HG02588 (cell line): ENCODE results near the gene ZNF205.
A peak's percentile ranks its signal among the peaks of the same experiment; 100 is the strongest.

Experiments used
- ATAC-seq: cut with Tn5 transposase; IDR thresholded peaks from one replicate; pipeline ENCODE4 v1.9.1; 2021; ENCODE audit warnings: mild to moderate bottlenecking, moderate library complexity; ENCODE audit not compliant: unreplicated experiment

Gene ZNF205

GRCh38 chr16:3084969-3085670 is 27.3 kb upstream of the ZNF205 start:
- no peak for ATAC-seq

DNA sequence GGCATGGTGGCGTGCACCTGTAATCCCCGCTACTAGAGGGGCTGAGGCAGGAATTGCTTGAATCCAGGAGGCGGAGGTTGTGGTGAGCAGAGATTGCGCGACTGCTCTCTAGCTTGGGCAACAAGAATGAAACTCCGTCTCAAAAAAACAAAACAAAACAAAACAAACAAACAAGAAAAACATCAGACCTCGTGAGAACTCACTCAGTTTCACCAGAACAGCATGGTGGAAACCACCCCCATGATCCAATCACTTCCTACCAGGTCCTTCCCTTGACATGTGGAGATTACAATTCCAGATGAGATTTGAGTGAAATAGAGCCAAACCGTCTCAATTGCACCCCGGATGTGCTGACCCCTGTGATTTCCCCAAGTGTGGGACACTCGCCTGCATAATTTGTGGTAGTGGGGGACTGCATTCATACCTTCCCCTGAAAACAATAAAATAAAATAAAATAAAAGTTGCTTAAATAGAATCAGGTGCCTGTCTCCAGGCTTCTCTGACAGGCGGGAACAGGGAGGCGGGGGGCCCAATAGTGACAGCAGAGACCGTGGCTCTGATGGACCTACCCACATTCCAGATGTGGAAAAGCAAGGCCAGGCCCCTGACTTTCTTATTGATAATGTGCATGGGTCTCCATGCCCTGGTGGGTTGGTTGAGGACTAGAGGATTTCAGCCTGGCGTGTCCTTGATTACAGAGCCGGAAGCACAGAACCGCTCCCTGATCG is 26.4 kb upstream of the ZNF205 start:
- no peak for ATAC-seq

GRCh38 chr16:3086596-3087242 is 25.7 kb upstream of the ZNF205 start:
- ATAC-seq = no peak

DNA sequence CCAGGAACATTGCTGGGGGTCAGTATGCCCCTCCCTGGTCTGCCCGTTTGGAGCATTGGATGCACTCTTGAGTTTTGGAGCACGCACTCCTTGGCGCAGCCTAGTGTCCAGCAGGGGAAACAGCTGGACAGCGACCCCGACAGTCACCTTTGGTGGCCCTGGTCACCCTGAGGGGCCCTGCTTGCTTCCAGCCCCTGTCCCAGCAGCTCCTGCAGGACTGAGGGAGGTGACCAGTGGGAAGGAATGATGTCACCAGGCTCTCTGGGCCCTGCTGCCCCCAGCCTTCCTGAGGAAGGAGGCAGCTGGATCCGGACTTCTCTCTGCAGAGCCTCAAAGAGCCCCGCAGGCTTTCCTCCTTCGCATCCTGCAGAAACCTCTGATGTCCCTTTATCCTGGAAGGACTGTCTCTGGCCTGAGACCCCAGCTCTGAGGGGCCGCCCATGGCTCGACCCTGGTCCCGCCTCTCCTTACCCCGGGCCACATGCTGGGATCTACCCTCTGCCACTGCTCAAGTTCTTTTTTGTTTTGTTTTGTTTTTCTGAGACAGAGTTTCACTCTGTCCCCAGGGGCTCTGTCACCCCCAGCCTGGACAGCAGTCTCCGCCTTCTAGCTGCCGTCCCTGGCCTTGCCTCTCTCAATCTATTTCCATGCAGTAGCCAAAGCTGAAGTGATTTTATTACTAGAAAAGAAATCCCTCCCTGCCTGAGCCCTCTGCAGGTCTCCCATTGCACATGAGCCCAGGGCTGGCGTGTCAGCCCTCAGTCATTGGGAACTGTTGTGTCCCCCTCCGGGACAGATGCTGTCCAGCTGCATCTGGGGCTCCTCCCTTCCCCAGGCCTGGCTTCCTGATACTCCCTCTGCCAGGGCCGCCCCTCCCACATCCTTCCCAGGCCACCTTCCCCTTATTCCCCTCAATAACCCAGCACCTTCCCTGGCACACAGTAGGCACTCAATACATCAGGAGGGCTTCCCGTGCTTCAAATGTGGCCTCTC is 24.8 kb upstream of the ZNF205 start:
- no peak for ATAC-seq

DNA sequence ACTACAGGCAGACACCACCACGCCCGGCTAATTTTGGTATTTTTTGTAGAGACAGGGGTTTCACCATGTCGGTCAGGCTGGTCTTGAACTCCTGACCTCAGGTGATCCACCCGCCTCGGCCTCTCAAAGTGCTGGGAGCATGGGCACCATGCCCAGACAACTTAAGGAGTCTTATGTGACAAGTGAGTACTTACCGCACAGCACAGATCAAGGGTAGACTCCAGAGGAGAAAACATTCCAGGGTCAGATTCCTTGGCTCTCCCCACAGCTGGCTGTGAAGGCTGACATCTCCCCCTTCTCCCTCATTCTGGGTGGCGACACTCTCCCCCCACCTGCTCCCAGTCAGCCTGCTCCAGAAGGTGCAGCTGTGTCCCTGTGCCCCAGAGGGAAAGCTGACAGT is 23.9 kb upstream of the ZNF205 start:
- no peak for ATAC-seq

GRCh38 chr16:3088925-3089716 is 23.3 kb upstream of the ZNF205 start:
- no peak for ATAC-seq

DNA sequence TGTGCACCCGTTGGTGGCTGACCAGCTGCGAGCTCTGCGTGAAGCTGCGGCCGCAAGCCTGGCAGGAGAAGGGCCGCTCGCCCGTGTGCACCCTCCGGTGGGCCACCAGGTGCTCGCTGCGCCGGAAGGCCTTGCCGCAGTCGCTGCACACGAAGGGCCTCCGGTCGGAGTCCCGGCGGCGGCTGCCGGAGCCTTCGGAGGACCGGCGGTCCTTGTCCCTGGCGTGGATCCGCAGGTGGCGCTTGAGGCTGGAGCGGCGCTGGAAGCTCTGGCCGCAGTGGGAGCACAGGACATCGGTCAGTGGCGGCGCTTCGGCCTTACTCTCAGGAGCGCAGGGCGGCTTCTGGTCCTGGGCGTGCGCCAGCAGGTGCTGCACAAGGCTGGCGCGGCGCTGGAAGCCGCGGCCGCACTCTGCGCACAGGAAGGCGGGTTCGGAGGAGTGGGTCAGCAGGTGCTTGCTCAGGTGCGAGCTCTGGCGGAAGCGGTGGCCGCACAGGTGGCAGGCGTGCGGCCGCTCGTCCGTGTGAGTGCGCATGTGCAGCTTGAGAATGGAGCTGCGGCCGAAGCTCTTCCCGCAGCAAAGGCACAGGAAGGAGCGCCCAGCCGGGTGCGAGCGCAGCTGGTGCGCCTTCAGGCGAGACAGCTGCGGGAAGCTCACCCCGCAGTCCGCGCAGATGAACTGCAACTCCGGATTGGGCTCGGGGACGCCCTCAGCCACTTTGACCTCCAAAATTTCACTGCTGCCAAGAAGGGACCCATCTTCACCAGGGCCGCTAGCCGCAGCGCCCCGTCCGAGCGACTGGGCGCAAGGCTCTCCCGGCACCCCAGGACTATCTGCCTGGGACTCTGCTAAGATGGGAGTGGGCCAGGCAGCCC is 22.4 kb upstream of the ZNF205 start:
- ATAC-seq = no peak

DNA sequence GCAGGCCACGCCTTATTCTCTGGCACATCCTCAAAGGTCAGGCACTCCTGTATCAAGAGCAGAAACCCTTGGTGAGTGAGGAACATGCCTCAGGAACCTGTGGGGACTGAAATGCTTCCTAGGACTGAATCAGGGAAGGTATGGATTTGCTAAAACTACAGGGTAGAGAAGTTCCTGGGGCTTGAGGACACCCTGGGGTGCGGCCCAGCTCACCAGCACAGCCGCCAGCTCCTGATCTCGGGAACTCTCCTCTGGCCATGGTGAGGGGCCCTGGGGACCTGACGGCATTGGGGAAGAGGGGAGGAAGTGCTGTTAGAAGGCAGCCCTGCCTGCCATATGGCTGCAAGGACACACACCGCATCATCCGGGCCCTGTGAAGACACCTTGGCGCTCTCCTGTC is 20.8 kb upstream of the ZNF205 start:
- ATAC-seq = no peak

DNA sequence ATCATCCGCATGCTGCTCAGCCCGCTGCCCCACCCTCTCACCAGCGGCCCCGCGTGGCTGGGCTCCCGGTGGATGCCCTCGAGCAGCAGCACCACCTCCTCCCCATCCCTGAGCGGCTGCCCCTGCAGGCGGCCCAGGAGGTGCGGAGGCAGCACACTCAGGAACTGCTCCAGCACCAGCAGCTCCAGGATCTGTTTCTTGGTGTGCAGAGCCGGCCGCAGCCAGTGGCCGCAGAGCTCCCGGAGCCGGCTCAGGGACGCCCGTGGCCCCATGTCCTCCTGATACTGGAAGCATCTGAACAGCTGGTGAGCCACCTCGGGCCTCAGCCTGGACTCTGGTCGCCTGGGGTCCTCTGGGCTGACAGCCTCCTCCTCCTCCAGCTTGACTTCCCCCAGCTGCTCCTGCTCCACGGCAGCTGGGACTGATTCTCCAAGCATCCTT is 19.9 kb upstream of the ZNF205 start:
- no peak for ATAC-seq

DNA sequence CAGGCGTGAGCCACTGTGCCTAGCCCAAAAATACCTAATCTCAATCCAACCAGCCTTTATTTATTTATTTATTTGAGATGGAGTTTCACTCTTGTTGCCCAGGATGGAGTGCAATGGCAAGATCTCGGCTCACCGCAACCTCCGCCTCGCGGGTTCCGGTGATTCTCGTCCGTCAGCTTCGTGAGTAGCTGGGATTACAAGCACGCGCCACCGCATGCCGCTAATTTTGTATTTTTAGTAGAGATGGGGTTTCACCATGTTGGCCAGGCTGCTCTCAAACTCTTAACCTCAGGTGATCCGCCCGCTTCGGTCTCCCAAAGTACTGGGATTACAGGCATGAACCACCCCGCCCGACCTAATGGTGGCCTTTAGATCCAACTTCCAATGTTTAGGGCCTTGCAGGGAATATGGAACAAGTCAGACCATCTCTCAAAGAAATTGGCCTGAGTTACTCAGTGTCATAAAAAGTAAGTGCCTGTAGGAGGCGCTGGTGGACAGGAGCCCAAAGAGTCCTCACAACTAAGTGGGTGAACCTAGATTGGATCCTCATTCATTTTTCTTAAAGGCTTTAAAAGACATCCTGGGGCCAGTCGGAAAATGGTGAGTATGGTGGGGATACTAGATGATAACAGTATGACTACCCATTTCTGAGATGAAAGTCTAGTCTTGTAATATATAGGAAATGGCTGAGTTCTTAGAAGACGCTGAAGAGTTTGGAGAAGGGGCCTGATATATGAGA is 17.9 kb upstream of the ZNF205 start:
- ATAC-seq = no peak

- peak; percentile 57 for ATAC-seq
Measured at GRCh38 chr16:3095869-3096268, 16.5 kb upstream of the ZNF205 start.

DNA sequence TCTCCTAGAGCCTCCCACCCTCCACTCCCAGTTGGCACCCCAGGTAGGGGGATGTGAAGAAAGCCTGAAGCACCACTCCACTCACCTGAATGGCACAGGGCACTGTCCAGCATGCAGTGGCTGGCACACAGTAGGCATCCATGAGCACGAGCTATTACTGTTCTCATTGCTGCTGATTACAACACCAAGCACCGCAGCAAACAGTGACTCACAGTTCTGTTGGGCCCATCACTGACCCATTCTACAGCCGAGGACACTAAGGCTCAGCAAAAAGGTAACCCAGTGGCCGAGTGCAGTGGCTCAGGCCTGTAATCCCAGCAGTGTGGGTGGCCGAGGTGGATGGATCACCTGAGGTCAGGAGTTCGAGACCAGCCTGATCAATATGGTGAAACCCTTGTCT is 16.0 kb upstream of the ZNF205 start:
- ATAC-seq = no peak

DNA sequence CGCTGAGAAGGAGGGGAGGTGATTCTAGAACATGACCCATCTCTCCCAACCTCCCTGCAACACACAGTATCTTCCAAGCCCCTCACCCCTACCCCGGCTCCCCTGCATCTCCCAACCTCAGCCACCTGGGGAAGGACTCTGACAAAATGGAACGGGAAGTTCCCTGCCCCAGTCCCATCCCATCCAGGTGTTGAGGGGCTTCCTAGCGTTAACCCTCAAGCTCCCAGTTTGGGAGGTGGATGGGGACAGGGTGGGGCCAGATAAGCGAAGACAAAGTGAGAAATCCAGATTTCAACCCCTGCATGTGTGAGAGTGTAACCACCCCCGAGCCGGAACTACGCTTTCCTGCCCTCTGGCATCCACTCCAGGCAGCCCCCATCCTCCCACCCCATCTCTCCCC is 15.1 kb upstream of the ZNF205 start:
- ATAC-seq = no peak

DNA sequence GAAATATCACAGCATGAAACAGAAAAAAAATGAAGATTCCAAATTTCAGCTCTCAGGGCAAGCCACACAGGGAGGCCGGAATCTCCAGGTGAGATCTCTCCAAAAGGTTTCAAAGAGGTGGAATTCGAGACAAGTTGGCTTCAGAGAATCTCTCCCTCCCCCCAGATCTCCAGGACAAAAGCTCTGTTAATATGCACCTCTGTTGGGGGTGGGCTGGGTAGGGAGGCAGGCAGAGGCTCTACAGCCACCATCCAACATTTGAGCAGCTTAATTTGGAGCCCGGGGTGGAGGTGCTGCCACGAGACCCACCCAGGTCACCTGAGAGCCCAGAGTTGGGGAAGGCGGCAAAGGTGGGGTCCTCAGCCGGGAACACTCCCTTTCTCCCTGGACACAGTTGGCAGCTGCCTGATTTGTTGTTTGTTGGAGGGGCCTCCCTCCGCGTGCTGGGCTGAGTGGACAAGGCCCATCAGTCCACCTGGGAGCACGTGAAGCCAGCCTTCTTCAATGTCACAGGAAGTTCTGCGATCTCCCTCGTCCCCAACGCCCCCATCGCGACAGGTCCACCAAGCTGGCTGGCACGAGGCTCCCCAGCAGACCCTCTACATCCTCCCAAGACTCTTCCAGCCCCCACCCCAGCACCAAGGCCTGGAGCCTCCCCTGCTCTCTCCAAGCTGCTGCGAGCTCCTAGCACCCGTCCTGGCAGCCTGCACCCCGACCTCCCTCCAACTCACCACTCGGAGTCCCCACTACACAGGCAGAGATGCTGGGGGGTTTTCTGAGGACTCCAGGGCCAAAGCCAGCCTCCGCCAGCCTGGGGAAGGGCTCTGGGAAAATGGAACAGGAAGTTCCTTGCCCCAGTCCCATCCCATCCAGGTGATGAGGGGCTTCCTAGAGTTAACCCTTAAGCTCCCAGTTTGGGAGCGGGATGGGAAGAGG is 13.7 kb upstream of the ZNF205 start, which contains the start of gene ZSCAN10:
Gene ZSCAN10 (minus strand): TSS at position 836 of the 936 bp plus-strand sequence. CDS start 6,357 bp downstream, outside the sequence.
- no peak for ATAC-seq

DNA sequence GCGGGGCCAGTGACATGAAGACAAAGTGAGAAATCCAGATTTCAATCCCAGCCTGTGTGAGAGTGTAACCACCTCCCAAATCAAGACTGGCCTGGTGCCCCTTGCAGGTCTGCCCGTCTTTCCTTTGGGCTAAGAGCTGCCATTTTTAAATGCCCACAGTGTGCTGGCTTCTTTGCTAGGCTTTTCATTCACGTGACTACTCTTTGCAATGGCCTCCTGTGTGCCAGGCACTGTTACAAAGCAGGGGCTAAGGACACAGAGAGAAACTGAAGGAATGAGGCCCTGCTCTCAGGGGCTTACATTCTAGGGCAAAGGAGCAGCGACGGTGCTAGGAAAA is 13.0 kb upstream of the ZNF205 start:
- no peak for ATAC-seq

DNA sequence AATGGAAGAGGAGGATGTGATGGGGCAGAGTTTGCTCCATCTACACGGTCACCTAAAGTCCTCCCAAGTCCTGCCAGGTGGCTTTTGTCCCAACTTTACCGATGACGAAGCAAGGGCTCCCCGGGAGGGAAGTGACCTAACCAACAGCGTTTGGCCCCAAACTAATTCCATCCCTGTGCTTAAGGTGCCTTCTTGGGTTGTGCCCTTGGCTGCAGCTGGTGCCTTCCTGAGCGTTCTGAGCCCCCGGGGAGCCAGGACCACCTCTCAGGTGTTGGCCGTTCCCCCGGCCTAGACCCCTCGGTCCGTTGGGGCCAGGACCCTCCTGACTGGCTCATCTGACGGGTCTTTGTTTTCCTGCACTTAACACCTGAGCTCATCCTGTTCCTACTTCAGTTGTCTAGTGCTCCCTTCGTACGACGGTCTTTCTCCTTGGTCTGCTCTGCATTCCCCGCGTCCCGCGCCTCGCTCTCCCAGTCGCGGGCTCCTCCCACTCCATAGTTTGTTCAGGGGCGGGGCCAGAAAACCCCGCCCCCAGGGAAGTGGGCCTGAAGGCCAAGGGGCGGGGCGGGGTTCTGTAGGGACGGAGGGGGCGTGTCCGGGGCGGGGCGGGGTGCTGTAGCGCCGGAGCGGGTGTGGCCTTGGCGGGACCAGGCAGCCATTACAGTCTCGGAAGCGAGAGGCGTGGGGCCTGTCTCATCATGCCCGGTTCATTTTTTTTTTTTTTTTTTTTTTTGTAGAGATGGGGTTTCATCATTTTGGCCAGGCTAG is 12.5 kb upstream of the ZNF205 start:
- ATAC-seq = peak; percentile 66
